ENCODE measurements around the gene IQSEC1.
"Not testable (repeated sequence)": the region's sequence is repeated elsewhere in the genome, so short reads cannot be mapped to it uniquely, and the experiment has no call there.

Gene IQSEC1

GRCh38 chr3:12871404-12871983, 201.7 kb downstream of the IQSEC1 start:
- no peak for DNase-seq (ENCODE audit: low read depth in 2 of 2)

GRCh38 chr3:12870942-12871341, 202.3 kb downstream of the IQSEC1 start:
- DNase-seq (ENCODE audit: low read depth in 2 of 2): no peak

GRCh38 chr3:12869035-12869621, 204.1 kb downstream of the IQSEC1 start:
- no peak for DNase-seq (ENCODE audit: low read depth in 2 of 2)

- peak in 1 of 2 donors; percentile 16 for DNase-seq (ENCODE audit: low read depth in 2 of 2)
These were observed 204.9 kb downstream of the IQSEC1 start for GRCh38 chr3:12868039-12869034.

GRCh38 chr3:12866836-12867235, 206.4 kb downstream of the IQSEC1 start:
- DNase-seq (ENCODE audit: low read depth in 2 of 2): no peak

- no peak for DNase-seq (ENCODE audit: low read depth in 2 of 2)
These were observed 208.0 kb downstream of the IQSEC1 start for GRCh38 chr3:12865271-12865670.

GRCh38 chr3:12862387-12862786, 210.8 kb downstream of the IQSEC1 start:
- no peak for DNase-seq (ENCODE audit: low read depth in 2 of 2)

- DNase-seq (ENCODE audit: low read depth in 2 of 2): no peak
These were observed 211.6 kb downstream of the IQSEC1 start for GRCh38 chr3:12861611-12862010.

GRCh38 chr3:12859840-12860239, 213.4 kb downstream of the IQSEC1 start:
- no peak for DNase-seq (ENCODE audit: low read depth in 2 of 2)

GRCh38 chr3:12856626-12857025, 216.6 kb downstream of the IQSEC1 start:
- no peak for DNase-seq (ENCODE audit: low read depth in 2 of 2)

- DNase-seq (ENCODE audit: low read depth in 2 of 2): no peak
These were observed 218.7 kb downstream of the IQSEC1 start for GRCh38 chr3:12854565-12854964.

GRCh38 chr3:12853847-12854246, 219.4 kb downstream of the IQSEC1 start:
- not testable (repeated sequence) for DNase-seq (ENCODE audit: low read depth in 2 of 2)

- DNase-seq (ENCODE audit: low read depth in 2 of 2): no peak
These were observed 221.0 kb downstream of the IQSEC1 start for GRCh38 chr3:12852201-12852600.

Data from stimulated activated CD4-positive, alpha-beta T cell treated with anti-CD3 and anti-CD28 coated beads, Interleukin-1b, Interleukin-23, amount 100 ng/mL, for 1 hour (primary cell).